Measurements from ENCODE around the gene CNN3. TPM values are rescaled to one million over a fixed set of nuclear protein-coding genes. Genes with fewer than 3 reads are reported as not detected.
A peak's percentile ranks its signal among the peaks of the same experiment; 100 is the strongest.

CNN3 gene
- total RNA-seq, 3 donors from 2014 or later (not counting 1 experiment from before 2014, with no cell fraction given) = 0.55 to 1.7 (median 0.96) TPM

GRCh38 chr1:94854458-94855306, 72.2 kb downstream of the CNN3 start:
- Mint-ChIP-seq H3K27me3 (ENCODE audit: low read depth in 2 of 2) (peaks cover 5 to 7% of the 10 kb centered on the region in 2 donors), H3K4me1 (no peaks in the 10 kb centered on the region), H3K36me3 (no peaks in the 10 kb centered on the region), H3K4me3 (no peak overlapping the region), H3K27ac (no peak overlapping the region), H3K9me3 (no peaks in the 10 kb centered on the region)
- peaks cover 2% of the 10 kb centered on the region for H3K27me3 ChIP-seq (ENCODE audit: control insufficient read depth, insufficient read depth, low read length)
- no peaks in the 10 kb centered on the region for H3K9me3 ChIP-seq (ENCODE audit: control insufficient read depth, insufficient read depth, low read length)
- DNase-seq (peak; percentile 53 to 90), ATAC-seq (peak; percentile 96 to 98 (median 98))
- intact Hi-C loops (cut with micrococcal nuclease) = loop anchor here (1.0 kb wide), 1 partner anchor 189 kb away; no protein-coding TSS in a partner anchor
- WGBS (ENCODE audit: insufficient coverage) = 21% methylated on average over 21 of the region's 21 CpGs
- no peak overlapping the region for H3K27ac ChIP-seq (ENCODE audit: low read length)
- H3K36me3 ChIP-seq (ENCODE audit: control insufficient read depth, insufficient read depth, low read length) = no peaks in the 10 kb centered on the region
- TF ChIP-seq CTCF (IDR thresholded peaks at IDR 0.05) = peak; percentile 66
- H3K4me3 ChIP-seq (ENCODE audit: low read length) = peak overlapping the region; percentile 41
- H3K4me1 ChIP-seq (ENCODE audit: control insufficient read depth, insufficient read depth, low read length) = peaks cover 6% of the 10 kb centered on the region

DNA sequence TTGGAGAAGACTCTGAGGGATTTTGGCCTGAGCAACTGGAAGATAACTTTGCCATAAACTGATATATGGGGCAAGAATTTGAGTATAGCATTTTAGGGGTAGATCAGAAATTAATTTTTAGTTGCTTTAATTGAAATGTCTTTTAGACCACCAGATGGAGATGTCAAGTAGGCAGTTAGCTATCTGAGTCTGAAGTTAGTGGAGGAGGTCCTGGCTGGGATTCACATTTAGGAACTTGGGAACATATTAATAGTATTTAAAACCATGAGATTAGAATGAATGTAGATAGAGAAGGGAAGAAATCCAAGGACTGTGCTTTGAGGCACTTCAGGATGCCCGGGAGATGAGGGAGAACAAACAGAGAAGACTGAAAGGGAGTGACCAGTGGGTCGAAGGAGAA, 74.1 kb downstream of the CNN3 start:
- H3K27me3 ChIP-seq (ENCODE audit: control insufficient read depth, insufficient read depth, low read length) = peaks cover 2% of the 10 kb centered on the region
- H3K4me3 ChIP-seq (ENCODE audit: low read length) = no peak overlapping the region
- Mint-ChIP-seq H3K4me1 (no peaks in the 10 kb centered on the region), H3K36me3 (no peaks in the 10 kb centered on the region), H3K27ac (no peak overlapping the region), H3K9me3 (no peaks in the 10 kb centered on the region), H3K4me3 (no peak overlapping the region), H3K27me3 (ENCODE audit: low read depth in 2 of 2) (peaks cover 4 to 6% of the 10 kb centered on the region in 2 donors)
- ATAC-seq (no peak), DNase-seq (no peak)
- H3K27ac ChIP-seq (ENCODE audit: low read length) = no peak overlapping the region
- no peak for TF ChIP-seq CTCF (IDR thresholded peaks at IDR 0.05)
- H3K36me3 ChIP-seq (ENCODE audit: control insufficient read depth, insufficient read depth, low read length) = no peaks in the 10 kb centered on the region
- intact Hi-C loops (cut with micrococcal nuclease) = no loop called here
- WGBS (ENCODE audit: insufficient coverage) = 72% methylated on average over 2 of the region's 2 CpGs
- H3K4me1 ChIP-seq (ENCODE audit: control insufficient read depth, insufficient read depth, low read length) = peaks cover 6% of the 10 kb centered on the region
- no peaks in the 10 kb centered on the region for H3K9me3 ChIP-seq (ENCODE audit: control insufficient read depth, insufficient read depth, low read length)

DNA sequence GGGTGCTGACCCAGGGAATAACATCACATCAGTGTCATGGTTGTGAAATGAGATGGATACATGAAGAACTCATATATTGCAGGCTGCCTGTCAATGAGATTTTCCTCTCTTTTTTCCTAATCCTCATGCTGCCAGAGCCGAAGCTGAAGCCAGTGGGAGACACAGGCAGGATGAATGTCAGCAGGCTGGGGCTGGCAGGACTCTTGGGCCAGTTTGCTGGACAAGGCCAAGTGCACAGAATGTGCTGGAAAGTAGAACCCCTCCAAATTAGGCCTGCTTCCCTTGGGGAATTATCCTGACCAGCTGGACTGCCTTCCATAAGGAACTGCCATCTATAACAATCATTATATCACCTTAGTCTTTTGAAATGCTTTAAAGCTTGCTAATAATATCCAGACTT, 75.3 kb downstream of the CNN3 start:
- Mint-ChIP-seq H3K9me3 (no peaks in the 10 kb centered on the region), H3K4me3 (no peak overlapping the region), H3K4me1 (no peaks in the 10 kb centered on the region), H3K36me3 (no peaks in the 10 kb centered on the region), H3K27ac (no peak overlapping the region), H3K27me3 (ENCODE audit: low read depth in 2 of 2) (peaks cover 4 to 6% of the 10 kb centered on the region in 2 donors)
- Histone ChIP-seq H3K27ac (ENCODE audit: low read length) (no peak overlapping the region), H3K27me3 (ENCODE audit: control insufficient read depth, insufficient read depth, low read length) (peaks cover 2% of the 10 kb centered on the region), H3K36me3 (ENCODE audit: control insufficient read depth, insufficient read depth, low read length) (no peaks in the 10 kb centered on the region), H3K4me3 (ENCODE audit: low read length) (no peak overlapping the region), H3K9me3 (ENCODE audit: control insufficient read depth, insufficient read depth, low read length) (no peaks in the 10 kb centered on the region), H3K4me1 (ENCODE audit: control insufficient read depth, insufficient read depth, low read length) (peaks cover 6% of the 10 kb centered on the region)
- no peak for TF ChIP-seq CTCF (IDR thresholded peaks at IDR 0.05)
- intact Hi-C loops (cut with micrococcal nuclease) = no loop called here
- WGBS (ENCODE audit: insufficient coverage) = 85% methylated on average over 1 of the region's 1 CpG
- ATAC-seq = no peak
- no peak for DNase-seq

Other genes with a start within 250 kb of the CNN3 start
- gene SLC44A3, start 106.8 kb downstream of the CNN3 start, total RNA-seq = under 1 TPM in 1 of 3 donors, not detected in 2; 0.58 TPM
- 1 to 10 TPM in 2 of 3 donors, under 1 TPM in 1; 0.48 to 2.3 (median 1.1) TPM for gene ALG14, start 145.8 kb upstream of the CNN3 start, total RNA-seq
- under 1 TPM in 2 of 3 donors, not detected in 1; 0.49 to 0.60 TPM for gene TLCD4, start 190.2 kb upstream of the CNN3 start, total RNA-seq

Measured in natural killer cell (primary cell).